ENCODE measurements around the gene TRPM5.

DNA sequence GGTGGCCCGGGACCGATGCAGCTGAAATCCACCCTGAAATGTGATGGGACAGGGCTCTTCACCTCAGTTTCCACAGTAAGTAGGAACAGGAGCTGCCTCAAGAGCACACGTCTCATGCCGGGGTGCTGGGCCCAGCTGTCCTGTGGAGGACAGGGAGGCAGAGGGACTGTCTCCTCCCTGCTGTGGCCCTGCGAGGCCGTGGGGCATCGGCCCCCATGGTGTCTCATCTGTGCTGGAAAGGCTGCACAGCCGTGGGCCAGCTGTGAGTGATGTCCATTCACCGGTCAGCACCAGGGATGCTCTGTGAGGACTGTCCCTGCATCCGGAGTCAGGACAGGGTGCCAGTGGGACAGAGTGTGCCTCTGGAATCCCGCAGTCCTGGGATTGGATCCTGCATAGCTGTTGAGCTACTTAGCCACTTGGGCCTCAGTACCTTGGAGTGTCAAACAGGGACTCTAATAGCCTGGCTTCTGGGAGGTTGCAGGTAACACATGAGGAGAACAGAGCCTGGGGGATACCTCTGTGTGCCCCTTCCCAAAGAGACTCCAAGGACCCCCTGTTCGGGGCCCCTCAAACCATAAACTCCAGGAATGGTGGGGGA is 16.5 kb downstream of the TRPM5 start:
- TF ChIP-seq, protein P1, sequence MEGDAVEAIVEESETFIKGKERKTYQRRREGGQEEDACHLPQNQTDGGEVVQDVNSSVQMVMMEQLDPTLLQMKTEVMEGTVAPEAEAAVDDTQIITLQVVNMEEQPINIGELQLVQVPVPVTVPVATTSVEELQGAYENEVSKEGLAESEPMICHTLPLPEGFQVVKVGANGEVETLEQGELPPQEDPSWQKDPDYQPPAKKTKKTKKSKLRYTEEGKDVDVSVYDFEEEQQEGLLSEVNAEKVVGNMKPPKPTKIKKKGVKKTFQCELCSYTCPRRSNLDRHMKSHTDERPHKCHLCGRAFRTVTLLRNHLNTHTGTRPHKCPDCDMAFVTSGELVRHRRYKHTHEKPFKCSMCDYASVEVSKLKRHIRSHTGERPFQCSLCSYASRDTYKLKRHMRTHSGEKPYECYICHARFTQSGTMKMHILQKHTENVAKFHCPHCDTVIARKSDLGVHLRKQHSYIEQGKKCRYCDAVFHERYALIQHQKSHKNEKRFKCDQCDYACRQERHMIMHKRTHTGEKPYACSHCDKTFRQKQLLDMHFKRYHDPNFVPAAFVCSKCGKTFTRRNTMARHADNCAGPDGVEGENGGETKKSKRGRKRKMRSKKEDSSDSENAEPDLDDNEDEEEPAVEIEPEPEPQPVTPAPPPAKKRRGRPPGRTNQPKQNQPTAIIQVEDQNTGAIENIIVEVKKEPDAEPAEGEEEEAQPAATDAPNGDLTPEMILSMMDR (IDR thresholded peaks at IDR 0.05), result no peak
- no peak for TF ChIP-seq POLR2A (IDR thresholded peaks at IDR 0.05)

Measured in transverse colon (tissue), 3 donors.